DOHH2 (cell line): Measurements from ENCODE around the gene MOSPD2.

Experiments used
- EZH2phosphoT487 ChIP-seq: fragments of 200-600 bp; sonication (generic); IDR thresholded peaks from 2 replicates; pipeline ENCODE4 v1.6.1; 2017; ENCODE audit warnings: borderline replicate concordance, mild to moderate bottlenecking, antibody characterized with exemption, low read length, moderate library complexity, mixed read lengths
- TF ChIP-seq, protein P1 (sequence below): fragments of 200-600 bp; sonication (generic); IDR thresholded peaks from one replicate; pipeline ENCODE4 v1.5.1; 2014; ENCODE audit warnings: antibody characterized with exemption, mild to moderate bottlenecking, low read depth, low read length; ENCODE audit not compliant: poor library complexity, severe bottlenecking

DNA sequence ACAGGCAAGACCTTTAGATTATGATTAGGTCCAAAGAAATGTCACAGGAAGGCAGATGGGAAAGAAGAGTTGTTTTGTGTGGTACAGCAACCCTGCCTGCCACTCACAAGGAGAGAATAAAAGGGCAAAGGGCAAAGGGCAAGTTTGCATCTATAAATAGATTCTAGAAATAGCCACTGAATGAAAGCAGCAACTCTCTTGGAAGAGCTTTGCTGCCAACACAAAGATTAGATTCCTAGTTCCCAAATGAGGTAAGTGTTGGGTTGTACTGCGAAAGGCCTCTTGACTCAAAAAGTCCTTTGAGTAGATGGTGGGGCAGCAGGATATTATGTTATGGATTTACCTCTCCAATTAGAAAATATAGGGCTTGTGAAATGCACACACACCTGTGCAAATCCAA lies 61.2 kb downstream of the MOSPD2 start:
- TF ChIP-seq, protein P1, sequence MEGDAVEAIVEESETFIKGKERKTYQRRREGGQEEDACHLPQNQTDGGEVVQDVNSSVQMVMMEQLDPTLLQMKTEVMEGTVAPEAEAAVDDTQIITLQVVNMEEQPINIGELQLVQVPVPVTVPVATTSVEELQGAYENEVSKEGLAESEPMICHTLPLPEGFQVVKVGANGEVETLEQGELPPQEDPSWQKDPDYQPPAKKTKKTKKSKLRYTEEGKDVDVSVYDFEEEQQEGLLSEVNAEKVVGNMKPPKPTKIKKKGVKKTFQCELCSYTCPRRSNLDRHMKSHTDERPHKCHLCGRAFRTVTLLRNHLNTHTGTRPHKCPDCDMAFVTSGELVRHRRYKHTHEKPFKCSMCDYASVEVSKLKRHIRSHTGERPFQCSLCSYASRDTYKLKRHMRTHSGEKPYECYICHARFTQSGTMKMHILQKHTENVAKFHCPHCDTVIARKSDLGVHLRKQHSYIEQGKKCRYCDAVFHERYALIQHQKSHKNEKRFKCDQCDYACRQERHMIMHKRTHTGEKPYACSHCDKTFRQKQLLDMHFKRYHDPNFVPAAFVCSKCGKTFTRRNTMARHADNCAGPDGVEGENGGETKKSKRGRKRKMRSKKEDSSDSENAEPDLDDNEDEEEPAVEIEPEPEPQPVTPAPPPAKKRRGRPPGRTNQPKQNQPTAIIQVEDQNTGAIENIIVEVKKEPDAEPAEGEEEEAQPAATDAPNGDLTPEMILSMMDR, result no peak
- TF ChIP-seq EZH2phosphoT487, result no peak
